Measurements from ENCODE around the gene JARID2.

DNA sequence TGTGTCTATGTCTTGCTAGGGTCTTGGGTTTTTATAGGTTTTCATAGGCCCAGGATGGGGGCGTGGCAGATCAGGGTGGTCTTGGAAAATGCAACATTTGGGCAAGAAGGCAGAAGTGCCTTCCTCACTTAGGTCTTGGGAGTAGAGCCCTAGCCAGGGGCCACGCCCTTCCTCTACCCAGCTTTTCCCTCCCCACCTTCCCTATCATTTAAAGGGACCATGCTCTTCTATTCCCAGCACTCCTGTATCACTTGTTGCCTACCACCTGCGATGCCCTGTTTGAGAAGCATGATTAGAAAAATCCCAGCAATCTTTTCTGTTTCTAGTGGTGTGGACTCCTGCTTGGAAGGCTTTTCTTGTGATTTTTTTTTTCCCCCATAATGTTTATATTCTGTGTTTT, 190.6 kb downstream of the JARID2 start:
- TF ChIP-seq GATA2 (IDR thresholded peaks at IDR 0.05; ENCODE audit: low read depth, low read length) (no peak), GATA3 (IDR thresholded peaks at IDR 0.05; ENCODE audit: low read depth, low read length) (no peak)

Measured in SH-SY5Y (cell line).